CD4-positive, alpha-beta T cell treated with Interleukin-1 beta for 1 hour (primary cell): ENCODE data around the gene PTGES2.
A peak's percentile ranks its signal among the peaks of the same experiment; 100 is the strongest.

Experiments used
- DNase-seq, 2 donors: peaks; one replicate each; pipeline ENCODE4 v3.0.0-alpha.2; 2020 to 2022

PTGES2 gene

GRCh38 chr9:128127568-128127989, at the start of gene PTGES2:
Gene PTGES2, minus strand, starts transcription at chr9:128127729. Its CDS starts 12 bp downstream, at chr9:128127717.
- peak; percentile 83 to 87 for DNase-seq

- DNase-seq, result no peak
Observed at GRCh38 chr9:128175726-128176125, 48.2 kb upstream of the PTGES2 start.

DNA sequence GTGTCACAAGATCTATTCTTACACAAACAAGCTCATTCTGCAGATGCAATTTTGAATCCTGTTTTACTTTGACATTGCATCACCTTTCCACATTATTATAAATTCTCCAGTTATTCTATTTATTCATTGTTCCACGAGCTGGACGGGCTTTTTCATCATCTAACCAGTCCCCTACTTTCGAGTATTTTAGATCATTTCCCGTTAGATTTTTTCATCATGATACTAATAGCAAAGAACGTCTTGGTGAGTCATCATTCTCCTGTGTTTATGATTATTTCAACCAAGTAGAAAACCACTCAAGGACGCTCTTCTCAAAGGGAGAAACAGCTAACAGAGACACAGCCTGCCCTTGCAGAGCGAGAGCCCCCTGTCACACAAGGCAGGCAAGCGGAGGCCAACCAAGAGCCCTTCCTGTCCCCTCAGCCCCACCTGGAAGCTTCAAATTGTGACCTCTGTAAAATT, 47.6 kb upstream of the PTGES2 start:
- no peak for DNase-seq

DNA sequence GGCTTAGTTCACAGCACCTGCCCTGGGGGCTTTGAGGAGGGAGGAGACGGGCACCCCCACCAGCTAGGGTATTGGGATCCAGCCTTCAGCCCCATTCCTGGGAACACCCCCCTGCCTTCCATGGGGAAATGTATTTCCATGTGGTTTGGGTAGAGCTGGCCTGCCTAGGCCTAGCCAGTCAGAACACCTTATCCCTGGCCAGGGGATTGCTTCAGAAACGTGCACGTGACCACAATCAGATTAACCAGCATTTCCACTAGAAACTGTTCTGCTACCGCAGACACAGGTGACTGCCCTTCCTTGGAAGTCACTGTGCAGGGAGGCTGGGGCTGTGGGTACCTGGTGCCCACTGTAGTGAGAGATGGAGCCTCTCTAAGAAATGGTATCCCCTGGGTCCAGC, 46.5 kb upstream of the PTGES2 start:
- DNase-seq, result no peak

- no peak for DNase-seq
Observed at GRCh38 chr9:128169925-128170324, 42.4 kb upstream of the PTGES2 start.

- no peak for DNase-seq
Observed at GRCh38 chr9:128169492-128169891, 42.0 kb upstream of the PTGES2 start.

- no peak for DNase-seq
Observed at GRCh38 chr9:128168731-128169308, 41.3 kb upstream of the PTGES2 start.

DNA sequence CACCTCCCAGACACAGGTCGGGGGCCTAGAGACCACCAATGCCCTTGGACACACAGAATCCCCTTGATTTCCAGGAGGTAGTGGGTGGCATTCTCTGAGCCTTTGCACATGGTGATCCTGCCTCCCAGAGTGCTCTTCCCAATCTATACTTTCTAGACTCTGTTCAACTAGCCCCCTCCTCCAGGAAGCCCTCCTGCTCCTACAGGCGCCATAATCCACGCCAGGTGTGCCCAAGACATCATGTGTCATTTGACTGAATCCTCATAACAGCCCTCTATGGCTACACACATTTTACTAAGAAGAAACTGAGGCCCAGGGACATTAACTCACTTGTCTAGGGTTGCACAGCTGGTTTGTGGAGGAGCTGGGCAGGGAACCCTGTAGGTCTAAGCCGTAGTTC, 39.7 kb upstream of the PTGES2 start:
- DNase-seq, result no peak

DNA sequence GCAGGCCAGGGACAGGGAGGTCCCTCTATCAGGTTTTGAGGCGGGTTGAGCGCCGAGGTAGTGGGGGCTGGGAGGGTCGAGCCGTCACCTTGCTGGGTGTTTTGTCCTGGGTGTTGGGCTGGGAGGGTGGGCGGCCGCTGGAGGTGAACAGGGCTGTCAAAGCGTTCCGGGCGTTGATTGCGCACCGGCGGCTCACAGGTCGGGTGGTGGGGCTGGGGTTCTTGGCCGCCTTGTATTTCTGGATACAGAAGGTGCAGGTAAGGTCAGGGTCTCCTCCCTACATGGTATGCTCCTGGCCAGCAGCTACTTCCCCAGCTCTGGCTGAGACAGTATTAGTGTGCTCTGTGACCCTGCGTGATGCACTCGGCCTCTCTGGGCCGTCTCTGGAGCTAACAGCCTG, 38.6 kb upstream of the PTGES2 start:
- no peak for DNase-seq

- no peak for DNase-seq
Observed at GRCh38 chr9:128164307-128164885, 36.9 kb upstream of the PTGES2 start.

DNA sequence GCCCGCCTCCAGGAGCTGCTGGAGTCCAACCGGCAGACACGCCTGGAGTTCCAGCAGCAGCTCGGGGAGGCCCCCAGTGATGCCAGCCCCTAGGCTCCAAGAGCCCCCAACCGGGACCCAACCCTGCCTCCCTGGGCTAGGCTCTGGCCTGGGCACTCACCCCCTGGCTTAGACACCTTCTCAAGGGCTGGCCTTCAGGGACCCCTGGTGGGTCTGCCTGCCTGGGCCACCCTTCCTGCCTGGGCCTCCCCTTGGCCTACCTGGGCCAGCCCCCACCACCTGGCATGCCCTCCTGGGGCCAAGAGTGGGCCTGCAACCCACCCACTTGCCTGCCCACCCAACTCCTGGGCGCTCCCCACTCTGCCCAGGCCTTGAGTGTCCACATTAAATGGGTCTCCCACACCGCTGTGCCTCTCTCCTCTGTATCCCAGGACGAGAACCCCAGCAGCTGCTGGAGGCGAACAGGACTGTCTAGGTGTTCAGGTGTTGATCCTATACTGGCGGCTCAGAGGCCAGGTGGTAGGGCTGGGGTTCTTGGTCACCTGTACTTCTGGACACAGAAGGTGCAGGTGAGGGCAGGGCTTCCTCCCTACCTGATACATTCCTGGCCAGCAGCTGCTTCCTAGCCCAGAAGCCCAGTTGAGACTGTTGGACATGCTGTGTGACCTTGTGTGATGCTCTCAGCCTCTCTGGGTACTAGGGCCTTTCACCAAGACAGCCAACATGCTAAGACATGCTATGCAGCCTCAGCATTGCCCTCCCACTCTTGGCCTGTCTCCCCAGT, 36.2 kb upstream of the PTGES2 start:
- DNase-seq, result no peak

DNA sequence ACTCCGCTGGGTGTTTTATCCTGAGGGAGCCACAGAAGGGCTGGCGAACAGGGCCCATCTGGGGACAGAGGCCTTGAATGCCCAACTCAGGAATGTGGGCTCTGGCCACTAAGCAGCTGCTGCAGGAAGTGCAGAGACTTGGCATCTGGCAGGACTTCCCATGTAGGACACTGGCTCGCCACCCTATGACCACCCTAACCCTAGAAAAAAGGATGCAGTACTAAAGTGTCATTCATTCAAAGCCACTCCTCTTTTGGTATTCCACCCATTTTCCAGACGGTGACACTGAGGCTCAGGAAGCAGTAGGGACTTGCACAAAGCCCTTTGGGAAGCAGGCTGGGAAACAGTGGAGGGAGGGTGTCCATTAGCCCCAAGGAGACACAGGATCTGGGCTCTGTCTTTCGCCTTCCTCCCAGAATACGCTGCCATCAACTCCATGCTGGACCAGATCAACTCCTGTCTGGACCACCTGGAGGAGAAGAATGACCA, 35.5 kb upstream of the PTGES2 start:
- no peak for DNase-seq

DNA sequence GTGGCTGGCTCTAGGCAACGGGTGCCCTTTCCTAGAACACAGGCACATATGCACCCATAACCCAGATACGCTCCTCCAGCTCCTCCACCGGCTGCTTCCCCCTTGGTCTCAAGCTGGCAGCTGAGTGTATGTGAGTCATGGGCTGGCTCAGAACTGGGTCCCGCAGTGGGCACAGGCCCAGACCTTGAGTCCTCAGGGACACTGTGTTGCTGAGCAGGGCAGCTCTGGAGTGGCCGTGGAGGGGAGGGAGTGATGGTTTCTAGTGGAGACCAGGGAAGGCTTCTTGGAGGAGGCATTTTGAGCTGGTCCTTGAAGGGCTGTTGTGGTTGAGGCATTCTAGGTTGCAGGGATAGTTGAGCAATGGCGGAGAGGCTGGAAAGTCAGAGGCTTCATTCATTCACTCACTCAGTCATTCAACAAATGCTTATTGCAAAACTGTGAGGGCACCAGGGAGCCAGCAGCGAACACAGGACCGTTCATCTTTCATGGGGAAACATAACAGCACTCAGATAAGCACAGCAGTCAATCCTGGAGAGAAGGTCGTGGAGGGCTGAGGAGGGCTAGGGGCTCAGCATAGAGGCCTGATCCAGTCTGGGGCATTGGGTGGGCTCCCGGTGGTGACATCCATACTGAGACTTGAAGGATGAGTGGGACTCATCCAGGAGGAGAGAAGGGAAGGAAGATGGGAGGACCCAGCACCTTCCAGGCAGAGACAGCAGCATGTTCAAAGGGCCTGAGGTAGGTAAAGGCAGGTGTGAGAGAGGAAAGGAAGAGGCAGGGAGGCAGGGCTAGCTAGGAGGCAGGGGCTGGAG, 34.9 kb upstream of the PTGES2 start:
- DNase-seq, result no peak

DNA sequence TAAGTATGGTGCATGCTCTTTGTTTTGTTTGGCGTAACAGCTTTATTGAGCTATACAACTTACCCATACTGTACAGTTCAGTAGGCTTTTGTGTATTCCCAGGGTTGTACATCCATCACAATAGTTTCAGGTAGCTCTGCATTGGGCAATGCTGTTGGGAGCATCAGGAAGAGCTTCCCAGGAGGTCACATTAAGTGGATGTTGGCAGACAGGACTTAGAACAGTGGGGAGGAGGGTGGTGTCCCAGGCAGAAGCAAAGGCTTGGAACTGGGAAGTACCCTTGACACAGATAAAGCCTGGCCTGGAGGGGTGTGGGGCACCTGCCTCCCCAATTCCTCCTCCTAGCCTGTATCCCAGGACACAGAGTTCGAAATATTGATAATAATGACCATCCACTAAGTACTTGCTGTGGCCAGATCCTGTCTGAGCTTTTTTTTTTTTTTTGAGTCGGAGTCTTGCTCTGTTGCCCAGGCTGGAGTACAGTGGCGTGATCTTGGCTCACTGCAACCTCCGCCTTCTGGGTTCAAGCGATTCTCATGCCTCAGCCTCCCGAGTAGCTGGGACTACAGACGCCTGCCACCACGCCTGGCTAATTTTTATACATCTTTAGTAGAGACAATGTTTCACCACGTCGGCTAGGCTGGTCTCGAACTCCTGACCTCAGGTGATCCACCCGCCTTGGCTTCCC, 33.8 kb upstream of the PTGES2 start:
- no peak for DNase-seq

GRCh38 chr9:128160603-128160987, 33.1 kb upstream of the PTGES2 start:
- DNase-seq, result peak in 1 of 2 donors; percentile 21

GRCh38 chr9:128159784-128160602, 32.5 kb upstream of the PTGES2 start, which contains the start of gene BBLN:
Gene BBLN, plus strand, starts transcription at chr9:128160265. Its CDS starts 143 bp downstream, at chr9:128160408.
- DNase-seq, result peak; percentile 92 to 93

- peak; percentile 56 to 72 for DNase-seq
Observed at GRCh38 chr9:128159522-128159783, 31.9 kb upstream of the PTGES2 start.

GRCh38 chr9:128155736-128156500, 28.4 kb upstream of the PTGES2 start:
- DNase-seq, result no peak

DNA sequence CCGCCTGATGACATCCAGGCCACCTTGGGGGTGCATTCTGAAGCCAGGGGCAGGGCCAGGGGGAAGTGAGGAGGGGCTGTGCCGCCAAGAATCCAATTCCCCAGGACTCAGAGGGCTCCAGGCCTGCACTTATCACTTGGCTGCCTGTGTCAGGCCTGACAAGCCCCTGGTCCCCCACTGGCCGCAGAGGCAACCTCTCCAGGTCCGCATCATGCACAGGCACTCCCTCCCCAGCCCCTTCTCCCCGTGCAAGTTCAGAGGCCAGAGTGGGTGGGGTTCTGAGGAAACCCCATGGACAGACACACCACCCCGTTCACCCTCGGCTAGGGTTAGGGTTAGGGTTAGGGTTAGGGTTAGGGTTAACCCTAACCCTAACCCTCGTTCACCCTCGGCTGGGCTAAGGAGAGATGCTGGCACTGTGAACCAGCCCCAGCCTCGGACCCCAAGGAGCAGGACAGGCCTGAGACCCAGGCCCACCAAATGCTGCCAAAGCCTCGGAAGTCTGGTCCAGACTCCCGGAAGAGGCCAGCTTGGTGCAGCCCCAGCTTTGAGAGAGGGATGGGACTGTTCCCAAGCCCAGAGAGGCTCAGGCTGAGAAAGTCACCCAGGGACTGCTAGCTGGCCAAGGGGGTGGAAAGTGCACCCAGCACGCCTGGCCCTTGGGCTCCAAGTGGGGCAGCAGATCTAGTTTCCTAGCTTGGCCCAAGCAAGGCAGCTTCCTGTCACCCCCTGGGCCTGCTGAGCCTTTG, 26.6 kb upstream of the PTGES2 start:
- no peak for DNase-seq
